GM12872 (cell line): Measurements from ENCODE around the gene ZNF827.

Source experiments
- TF ChIP-seq, protein P1 (sequence below): IDR thresholded peaks from 3 replicates; pipeline ENCODE4 v1.5.1; 2011; ENCODE audit warnings: low read depth, mild to moderate bottlenecking, low read length, moderate library complexity; ENCODE audit not compliant: insufficient read depth

ZNF827 gene

GRCh38 chr4:145770124-145770523, 168.5 kb downstream of the ZNF827 start:
- TF ChIP-seq, protein P1, sequence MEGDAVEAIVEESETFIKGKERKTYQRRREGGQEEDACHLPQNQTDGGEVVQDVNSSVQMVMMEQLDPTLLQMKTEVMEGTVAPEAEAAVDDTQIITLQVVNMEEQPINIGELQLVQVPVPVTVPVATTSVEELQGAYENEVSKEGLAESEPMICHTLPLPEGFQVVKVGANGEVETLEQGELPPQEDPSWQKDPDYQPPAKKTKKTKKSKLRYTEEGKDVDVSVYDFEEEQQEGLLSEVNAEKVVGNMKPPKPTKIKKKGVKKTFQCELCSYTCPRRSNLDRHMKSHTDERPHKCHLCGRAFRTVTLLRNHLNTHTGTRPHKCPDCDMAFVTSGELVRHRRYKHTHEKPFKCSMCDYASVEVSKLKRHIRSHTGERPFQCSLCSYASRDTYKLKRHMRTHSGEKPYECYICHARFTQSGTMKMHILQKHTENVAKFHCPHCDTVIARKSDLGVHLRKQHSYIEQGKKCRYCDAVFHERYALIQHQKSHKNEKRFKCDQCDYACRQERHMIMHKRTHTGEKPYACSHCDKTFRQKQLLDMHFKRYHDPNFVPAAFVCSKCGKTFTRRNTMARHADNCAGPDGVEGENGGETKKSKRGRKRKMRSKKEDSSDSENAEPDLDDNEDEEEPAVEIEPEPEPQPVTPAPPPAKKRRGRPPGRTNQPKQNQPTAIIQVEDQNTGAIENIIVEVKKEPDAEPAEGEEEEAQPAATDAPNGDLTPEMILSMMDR, result no peak

GRCh38 chr4:145769450-145770037, 169.1 kb downstream of the ZNF827 start:
- TF ChIP-seq, protein P1, result no peak

- TF ChIP-seq, protein P1, result no peak
These were observed 172.3 kb downstream of the ZNF827 start for GRCh38 chr4:145766273-145766672.

DNA sequence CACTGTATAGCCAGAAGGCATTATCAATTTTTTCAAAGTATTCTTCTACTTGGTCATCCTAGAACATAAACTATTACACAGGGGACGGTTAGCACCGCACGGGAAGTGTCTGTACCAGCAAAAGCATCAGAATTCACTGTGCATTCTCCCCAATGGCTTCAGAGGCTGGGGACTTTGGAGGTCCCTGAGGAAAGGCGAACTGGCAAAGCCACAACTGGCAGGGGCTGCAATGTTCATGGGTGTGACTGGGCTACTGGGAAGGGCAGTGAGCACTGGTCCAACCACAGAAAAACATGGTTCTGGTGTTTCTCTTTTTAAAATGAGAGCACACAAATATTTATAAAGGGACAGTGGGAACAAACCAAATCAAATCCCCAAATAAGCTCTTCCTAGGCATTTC, 175.2 kb downstream of the ZNF827 start:
- TF ChIP-seq, protein P1, result no peak

DNA sequence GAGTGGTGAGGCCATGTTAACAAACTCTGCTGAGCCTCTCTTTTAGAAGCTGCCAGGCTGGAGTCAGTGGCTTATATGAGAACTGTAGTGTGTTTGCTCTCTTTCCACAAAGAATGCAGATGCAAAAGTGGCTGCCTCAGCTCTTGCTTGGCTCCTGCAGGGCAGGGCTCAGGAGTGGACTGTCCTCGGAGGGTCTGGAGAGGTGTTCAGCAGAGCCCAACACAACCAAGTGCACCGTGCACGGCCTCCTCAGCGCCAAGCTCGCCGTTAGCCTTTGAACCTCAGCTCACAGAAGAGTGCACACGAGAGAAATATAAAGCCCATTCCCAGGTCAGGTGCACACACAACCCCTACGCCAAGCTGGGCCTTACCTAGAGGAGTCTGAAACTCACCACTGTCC, 175.9 kb downstream of the ZNF827 start:
- TF ChIP-seq, protein P1, result no peak

GRCh38 chr4:145760961-145761929, 177.4 kb downstream of the ZNF827 start:
- TF ChIP-seq, protein P1, result no peak

GRCh38 chr4:145760176-145760575, 178.4 kb downstream of the ZNF827 start:
- TF ChIP-seq, protein P1, result no peak
